ENCODE measurements around the gene GFRA1.

GFRA1 gene

DNA sequence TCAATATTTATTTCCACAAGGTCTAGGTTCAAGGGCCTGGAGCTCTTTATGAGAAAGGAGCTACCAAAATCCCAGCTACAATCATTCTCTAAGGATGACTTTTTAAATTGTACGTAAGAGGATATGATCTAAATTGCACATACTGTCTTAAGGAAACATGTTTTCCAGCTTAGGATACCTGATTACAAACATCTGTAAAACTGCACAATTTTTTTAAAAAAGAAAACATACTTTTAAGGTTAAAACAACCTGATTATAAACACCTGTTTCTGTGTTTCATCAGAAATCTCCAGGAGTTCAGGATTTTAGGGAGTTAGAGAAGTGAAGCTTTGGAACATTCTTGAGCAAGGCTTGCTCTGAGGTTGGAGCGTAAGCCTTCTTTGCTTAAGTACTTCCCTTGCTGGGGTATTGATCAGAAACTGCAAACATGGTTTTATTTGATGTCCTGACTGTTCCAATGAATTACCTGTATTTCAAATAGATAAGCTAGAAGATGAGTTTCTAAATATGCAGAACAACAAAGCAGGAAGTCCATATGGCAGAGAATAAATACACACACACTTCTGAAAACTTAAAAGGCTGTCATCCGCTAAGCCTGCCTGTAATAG, 248.6 kb downstream of the GFRA1 start:
- FAIRE-seq: no peak

- no peak for FAIRE-seq
Observed at GRCh38 chr10:116017405-116017804, 255.6 kb downstream of the GFRA1 start.

GRCh38 chr10:116015583-116016333, 257.2 kb downstream of the GFRA1 start:
- FAIRE-seq: no peak

DNA sequence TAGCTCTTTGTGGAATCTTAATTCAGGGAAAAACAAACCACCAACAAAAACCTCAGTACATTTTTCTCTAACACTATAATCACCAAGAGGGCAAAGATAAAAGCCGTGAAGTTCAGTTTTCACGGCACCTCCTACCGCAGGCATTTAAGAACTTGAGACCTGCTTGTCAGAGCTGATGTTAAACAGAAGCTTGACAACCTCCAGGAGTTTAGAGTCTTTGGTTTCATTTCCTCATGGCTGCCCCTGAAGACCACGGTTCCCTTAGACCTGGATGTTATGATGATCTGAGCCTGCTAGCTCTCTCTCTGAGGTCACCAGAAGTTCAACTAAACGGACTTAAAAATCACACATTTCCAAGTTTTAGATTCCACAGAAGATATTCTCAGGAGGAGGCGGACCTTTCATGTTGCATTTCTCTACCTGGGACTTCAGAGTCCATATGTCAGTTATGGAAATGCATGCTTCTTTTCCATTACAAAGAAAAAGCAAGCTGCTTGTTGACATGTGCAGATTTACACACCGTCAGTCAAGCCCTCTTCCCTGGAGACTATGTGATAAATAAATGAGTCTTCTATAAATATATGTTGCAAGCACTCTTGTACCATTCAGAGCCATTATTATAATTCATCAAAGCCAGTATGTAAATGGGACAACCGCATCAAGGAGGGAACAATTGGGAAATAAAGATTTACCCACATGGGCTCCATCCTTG, 258.0 kb downstream of the GFRA1 start:
- no peak for FAIRE-seq

GRCh38 chr10:116014326-116014725, 258.7 kb downstream of the GFRA1 start:
- no peak for FAIRE-seq

- FAIRE-seq: no peak
Observed at GRCh38 chr10:116011929-116012328, 261.1 kb downstream of the GFRA1 start.

DNA sequence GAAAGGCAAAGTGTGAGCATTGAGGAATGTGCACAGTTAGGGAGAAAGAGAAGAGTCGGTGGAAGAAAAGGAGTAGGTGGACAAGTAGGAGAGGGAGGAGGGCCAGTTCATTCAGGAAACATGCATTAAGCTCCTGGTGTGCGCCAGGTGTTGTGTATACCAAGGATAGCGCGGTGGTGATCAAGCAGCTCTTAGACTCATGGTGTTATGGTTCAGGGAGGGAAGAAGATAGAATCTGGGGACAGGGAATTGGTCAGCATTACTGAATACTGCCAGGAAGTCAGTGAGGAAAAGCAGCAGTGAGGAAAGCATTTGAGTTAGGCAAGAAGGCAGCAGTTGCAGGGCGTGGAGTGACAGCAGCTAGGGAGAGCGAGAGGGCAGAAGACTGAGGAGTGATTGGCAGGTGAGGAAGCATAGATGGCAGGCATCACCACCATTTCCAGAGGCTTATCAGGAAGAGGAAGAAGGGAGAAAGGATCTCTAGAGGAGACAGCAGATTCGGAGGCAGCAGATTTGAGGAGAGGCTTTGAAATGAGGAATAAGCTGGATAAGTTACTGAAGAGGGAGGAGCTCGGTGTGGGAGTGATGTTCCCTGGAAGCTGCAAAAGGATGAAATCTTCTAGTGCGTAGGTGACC, 265.6 kb downstream of the GFRA1 start:
- FAIRE-seq: no peak
